Measurements from ENCODE around the gene ALOX15.

DNA sequence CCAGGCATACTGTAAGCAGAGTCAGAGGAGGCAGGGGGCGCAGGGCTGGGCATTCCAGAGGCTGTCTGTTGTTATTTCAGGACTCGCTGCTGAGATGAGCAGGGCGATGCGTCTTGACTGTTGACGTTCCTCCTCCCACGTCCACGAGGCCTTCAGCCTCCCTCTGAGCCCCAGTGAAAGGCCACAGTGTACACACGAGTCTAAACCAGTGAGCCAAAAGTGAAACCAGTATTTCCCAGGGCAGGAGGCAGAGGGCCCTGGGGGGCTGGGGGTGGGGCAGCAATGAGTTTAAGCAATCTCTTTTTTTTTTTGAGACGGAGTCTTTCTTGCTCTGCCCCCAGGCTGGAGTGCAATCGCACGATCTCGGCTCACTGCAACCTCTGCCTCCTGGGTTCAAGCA lies 35.7 kb downstream of the ALOX15 start:
- no peak for TF ChIP-seq CTCF (conservative IDR thresholded peaks at IDR 0.05)
- no peak for TF ChIP-seq EZH2 (IDR thresholded peaks at IDR 0.05; ENCODE audit: low read depth)

Measured in PC-9 (cell line).